CD4-positive, alpha-beta T cell treated with Interleukin-12 subunit alpha and Interleukin-12 subunit beta, for 1 hour (primary cell): ENCODE results near the gene SCRN1.
"Not testable (repeated sequence)": the region's sequence is repeated elsewhere in the genome, so short reads cannot be mapped to it uniquely, and the experiment has no call there.

Experiments
- DNase-seq: peaks from one replicate; pipeline ENCODE4 v3.0.0-alpha.2; 2020

The SCRN1 gene

DNA sequence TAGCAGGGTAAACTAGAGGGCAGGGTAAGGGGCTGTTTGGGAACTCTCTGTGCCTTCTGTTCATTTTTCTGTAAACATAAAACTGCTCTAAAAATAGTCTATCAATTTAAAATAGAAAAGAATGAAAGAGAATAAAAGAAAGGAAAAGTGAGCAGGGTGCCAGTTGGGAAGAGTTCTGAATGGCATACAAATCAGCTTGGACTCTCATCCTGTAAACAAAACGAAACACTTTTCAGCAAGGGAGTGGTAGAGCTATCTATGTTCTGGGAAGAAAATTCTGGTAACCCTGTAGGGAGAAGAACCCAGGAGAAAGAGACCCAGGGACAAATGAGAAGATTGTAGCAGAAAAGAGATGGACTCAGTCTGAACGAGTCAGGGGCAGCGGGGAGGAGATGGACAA, 24.6 kb downstream of the SCRN1 start:
- no peak for DNase-seq

DNA sequence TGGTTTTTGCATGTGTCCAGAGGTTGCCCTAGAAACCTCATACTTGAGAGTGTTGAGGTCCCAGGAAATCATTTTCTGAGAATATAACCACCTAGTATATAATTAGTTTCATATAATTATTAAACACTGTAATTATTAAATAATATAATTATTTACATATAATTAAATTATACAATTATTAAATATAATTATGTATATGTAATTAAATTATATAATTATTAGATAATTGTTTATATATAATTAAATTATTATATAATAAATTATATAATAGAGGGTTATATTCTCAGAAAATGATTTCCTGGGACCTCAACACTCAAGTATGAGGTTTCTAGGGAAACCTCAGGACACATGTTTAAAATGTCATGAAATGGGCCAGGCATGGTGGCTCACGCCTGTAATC, 27.6 kb downstream of the SCRN1 start:
- DNase-seq = no peak

DNA sequence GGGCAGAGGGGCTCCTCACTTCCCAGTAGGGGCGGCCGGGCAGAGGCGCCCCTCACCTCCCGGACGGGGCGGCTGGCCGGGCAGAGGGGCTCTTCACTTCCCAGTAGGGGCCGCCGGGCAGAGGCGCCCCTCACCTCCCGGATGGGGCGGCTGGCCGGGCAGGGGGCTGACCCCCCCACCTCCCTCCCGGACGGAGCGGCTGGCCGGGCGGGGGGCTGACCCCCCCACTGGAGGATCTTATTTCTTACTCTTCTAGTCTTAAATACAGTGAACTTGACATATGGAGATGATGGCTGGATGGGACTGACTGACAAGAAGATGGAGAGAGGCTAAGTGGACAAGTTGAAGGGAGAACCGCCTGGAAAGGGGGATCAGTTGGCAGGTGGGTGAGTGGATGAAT, 28.0 kb downstream of the SCRN1 start:
- not testable (repeated sequence) for DNase-seq

DNA sequence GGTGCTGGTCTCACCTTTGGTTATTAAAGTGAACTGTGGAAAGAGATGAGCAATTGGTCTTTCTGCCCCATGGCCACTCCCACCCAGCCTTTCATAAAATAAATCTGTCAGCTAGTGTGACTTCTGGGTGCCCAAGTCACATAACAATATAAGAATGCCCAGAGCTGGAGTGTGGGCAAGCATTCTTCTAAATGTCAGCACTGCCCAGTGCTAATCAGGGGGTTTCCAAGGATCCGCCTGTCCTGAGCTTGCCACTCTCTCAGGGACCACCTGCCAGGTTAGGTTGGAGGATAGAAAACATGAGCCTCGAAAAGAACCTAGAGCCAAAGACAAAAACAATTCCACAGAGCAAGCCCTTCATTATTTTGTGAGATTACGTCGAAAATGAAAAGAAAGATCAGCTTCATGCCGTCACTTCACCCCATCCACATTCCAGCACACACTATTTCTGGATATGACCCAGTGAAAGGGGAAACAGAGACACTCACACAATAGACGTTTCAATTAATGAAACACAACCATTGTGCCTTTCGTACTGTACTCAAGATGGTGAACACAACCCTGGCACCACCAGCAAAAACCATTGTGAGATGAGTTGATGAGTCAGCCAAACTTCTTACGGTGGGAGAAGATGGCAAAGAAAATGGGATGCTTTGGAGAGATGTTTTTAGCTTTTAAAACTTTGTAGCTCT, 30.8 kb downstream of the SCRN1 start:
- DNase-seq = no peak

DNA sequence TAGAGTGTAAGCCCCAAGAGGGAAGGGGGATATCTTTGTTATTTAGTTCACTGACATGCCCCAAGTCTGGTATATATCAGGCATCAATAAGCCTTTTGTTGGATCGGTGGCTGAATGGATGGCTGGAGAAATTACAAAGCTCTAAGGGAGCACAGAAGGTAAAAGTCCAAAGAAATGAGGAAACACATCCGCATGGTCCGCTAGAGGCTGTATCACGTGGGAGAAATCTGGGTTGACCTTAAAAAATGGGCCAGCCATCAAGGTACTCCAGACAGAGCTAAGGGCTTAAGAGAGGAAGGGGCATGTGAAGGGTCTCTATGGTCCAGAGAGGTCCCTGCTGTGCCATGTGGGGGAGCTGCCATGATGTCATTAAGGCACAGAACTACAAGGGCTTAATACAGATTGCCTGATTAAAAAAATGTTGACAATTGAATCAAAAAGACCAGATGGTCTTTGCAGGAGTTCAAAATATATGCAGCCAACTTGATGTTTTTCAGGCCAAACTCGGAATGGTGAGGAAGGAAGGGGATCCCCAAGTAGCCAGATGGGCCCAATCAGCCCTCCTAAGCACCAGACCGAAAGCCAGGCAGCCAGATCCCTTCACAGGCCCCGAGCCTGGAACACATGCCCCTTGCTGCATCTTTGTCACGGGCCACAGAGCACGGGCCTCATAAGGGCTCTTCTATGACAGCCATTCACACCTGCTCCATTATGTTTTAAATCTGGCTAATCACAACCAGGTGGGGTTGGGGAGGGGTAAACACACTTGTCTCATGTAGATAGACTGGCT, 31.9 kb downstream of the SCRN1 start:
- DNase-seq = no peak

DNA sequence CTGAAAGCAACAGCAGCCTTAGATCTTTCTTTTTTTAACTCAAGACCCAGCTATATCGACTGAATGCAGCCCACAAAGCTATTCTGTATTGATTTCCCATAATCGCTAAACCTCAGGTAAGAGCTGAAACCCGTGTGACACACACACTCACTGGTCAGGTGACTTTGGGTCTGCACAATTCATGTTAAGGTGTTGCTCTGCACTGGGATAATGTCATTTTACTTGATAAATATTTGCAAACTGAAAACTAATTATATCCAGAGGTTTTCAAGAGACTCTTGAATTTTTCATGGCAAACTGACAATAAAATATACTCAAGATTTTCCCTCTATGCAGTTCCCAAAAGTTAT, 33.1 kb downstream of the SCRN1 start:
- DNase-seq = no peak

DNA sequence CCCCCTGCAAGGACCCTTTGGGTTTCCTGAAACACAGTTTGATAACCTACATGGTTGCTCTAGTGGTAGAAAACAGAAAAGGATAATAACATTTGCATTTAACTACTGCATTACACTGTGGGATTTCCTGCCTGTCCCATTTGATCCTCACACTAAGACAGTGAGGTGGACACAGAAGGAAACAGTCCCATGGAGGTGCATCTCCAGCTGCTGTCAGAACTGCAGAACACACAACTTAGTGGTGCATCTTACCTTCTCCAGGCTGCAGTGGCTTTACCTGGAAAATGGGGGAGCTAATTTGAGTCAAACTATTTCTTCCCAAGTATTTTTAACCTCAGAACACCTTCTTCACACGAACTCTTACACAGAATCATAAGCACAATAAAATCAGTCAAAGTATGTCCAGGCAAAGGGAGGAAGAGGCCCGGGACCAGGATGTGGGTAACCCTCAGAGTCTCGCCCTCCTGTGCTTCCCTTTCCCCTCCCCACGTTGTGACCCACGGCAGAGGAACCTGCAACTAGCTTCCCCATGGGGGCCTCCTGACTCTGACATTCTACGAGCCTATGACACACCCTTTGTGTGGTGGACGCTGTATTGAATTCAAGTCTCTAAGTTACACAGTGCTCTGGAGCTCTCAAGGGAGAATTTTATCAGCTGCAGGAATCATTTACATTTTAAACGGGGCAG, 33.7 kb downstream of the SCRN1 start:
- DNase-seq = peak; percentile 12

DNA sequence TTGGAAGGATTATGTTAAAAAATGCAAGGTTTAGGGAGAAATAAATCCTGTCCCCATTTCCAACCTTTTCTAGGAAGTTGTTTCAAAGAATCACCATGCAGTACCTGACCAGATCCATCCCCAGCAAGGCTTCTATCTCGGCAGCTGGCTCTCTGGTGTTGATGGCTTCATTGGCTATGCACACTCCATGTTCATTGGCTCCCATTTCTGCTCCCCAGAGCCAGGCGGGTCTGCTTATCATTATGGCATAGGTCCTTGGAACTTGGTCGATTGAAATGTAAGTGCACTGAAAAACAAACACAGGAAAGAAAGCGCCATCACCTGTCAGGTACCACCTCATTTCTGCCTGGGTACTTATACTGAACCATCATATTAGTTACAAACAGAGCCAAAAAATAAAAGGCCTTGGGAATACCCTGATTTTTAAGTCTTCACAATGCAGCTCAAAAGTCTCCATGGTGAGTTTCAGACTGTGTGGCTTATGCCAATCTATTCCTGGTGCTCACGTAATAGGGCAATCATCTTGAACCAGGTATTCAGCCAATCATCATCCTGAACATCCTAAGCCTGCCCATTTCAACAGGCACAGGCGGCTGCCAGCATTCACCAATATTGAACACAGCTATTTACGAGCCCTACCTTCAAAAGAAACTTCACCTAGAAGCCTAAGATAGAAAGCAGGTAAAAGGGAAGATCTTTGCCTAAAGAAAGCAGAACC, 34.4 kb downstream of the SCRN1 start:
- DNase-seq = no peak

DNA sequence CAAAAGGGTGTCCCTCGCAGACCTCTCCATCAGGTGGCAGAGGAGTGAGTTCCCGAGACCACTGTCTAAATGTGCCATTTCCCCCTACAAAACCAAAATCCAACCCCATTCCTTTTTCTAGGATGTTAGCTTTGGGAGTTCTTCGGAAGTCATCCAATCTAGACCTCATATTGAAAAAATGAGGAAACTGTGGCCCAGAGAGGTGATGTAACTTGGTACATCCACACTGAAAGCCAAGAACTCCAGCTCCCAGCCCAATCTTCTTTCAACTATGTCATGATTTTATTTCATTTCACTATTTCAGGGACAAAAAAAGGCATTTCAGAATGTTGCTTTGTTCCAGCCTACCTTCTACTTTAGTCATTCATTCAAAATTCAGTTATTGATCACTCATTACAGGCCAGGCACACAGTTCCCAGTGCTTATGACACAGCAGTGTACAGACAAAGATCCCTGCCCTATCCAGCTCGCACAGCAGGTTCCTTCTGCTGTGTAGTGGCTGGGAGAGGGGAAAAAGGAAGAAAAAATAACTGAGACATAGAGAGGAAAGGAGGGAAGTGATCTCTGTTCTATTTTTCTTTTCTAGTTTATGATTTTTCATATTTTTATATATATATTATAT, 35.8 kb downstream of the SCRN1 start:
- no peak for DNase-seq

DNA sequence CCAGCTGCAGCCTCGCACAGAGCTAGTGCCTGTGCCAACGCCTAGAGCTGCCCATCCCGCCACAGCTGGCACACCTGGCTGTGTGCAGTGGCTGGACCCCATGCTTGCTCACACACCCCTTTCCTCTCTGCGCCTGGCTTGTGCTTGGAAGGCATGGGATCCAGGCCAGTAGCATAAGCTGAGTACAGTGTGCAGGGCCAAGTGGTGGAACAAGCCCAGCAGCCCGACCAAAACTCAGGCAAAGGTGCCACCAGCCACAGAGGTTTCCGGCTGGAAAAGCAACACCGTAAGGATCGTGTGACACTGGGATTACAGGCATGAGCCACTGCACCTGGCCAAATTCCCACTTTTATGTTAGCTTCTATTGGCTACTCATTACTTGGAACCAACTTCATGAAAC, 38.4 kb downstream of the SCRN1 start:
- DNase-seq = no peak

DNA sequence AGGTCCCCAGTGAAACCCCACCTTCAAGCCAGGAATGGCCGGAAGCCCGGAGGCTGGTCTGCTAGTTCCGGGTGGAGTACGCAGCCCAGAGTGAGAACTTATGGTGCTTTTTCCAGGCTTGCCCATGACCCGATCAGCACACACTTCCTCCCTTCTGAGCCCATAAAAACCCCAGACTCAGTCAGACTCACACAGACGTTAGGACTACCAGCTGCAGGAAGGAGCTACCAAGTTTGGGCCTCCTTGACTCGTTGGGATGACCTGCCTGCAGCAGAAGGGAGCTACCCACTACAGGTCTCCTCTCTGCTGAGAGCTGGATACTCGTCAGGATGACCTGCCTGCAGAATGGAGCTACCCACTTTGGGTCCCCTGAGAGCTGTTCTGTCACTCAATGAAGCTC, 39.1 kb downstream of the SCRN1 start:
- no peak for DNase-seq

DNA sequence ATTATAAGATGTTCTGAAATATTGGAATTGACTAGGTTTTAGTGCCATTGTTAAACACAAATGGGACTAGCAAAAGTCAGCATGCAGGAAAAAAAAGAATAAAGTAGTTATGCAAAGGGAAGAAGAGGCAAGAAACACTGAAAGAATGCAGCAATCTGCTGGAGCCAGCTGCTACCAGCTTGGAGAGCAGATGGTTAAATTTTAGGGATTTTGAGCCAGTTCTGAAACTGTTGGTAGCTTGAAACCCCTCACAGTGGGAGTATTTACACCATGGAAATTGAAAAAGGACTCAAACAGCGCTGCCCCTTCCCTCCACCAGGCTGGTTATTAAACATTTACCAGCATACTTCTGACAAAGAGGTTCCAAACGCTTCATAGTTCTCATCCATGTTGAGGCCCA, 41.0 kb downstream of the SCRN1 start:
- DNase-seq = no peak

DNA sequence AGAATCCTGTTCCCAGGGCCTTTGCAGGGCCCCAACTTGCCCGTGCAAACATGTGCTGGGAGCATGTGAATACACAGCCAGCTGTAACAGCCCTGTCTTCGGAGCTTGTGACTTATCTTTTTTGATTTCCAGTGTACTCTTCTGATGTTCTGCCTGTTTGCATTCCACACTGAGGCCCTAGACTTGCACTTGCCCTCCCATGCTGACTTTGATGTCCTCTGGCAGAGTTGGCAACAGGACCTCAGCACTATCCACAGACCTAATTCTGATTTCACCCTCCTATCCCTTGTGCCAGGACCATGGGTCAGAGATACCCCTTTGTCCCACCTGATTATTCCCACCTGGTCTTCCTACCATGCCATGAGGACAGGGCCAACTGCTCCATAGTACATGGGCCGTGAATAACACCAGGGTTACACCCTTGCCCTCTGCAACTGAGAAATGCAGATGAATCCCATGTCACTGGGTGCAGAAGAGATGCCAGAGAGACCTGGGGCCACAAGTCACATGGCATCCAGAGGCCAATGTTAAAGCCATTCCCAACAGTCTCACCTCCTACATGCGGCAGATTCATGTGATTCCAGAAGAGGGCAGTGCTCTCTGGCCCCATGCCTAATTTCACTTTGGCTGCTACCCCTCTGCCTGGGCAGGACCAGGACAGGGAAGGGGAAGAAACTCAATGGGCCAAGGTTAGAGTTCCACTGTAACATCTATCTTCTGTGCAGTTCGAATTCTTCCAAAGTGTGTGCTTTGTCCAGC, 43.0 kb downstream of the SCRN1 start:
- peak; percentile 6 for DNase-seq

DNA sequence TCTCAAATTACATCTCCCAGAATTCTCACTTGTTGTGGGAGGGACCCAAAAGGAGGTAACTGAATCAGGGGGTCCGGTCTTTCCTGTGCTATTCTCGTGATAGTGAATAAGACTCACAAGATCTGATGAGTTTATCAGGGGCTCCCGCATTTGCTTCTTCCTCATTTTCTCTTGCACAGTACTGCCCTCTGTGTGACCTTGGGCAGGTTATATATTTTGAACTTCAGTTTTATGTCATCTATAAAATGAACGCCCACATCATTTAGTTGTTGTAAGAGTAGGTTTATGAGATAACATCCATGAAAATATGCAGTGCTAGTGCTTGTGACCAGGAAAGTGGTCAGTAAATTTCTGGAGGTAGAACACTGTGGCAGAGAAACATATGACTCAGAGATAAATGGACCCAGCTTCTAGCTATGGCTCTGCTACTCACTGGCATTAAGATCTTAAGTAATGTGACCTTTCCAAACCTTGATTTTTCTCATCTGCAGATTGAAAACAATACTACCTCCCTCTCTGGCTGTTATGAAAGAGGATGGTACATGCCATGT, 44.3 kb downstream of the SCRN1 start:
- no peak for DNase-seq

DNA sequence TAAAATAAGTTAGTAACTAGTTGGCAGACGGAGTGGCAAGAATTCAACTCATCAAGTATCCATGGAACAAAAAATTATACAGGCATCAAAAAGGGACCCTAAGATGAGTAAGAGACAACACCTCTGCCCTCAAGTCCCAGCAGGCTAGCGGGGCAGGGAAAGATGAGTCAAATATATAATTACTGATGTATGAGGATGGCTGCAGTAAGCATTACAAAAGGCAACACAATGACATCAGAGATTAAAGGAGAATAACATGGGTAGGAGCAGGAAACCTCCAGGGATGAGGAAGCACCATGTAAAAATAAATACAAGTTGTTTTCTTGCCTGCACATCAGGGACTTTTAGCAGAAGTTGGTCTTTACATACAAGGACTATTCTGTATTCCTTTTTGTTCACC, 49.4 kb downstream of the SCRN1 start:
- DNase-seq = no peak

DNA sequence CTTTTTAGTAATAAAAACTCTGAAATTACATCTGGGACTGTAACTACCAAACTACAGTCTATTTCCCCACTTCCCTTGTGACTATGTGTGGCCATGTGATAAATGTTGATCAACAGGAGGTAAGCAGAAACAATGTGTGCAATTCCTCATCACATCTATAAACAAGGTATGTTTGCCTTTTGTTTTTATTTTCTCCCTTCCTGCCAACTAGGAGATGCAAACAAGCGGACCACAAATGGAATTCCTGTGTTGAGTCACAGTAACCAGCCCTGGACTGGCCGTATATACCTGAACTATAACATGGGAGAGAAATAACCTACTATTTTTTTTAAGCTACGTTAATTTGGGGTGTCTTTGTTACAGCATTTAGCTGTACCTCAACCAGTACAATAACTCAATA, 52.5 kb downstream of the SCRN1 start:
- DNase-seq = no peak

DNA sequence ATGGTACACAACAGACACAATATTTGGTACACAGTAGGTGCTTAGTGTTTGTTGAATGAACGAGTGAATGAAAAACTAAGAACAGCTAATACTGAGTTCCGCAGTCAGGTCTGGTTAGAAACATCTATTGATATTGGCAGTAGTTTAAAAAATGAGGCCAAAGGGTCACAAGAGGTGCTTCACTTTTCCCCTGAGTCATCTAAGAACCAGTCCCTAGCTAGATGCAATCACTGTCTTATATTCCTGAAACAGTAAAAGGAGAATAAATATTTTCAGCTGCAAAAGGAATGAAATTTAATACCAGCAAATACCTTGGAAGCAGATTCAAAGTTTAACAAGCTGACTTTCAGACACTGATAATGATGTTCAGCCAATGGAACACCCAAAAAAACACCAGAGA, 54.5 kb downstream of the SCRN1 start:
- DNase-seq = no peak

DNA sequence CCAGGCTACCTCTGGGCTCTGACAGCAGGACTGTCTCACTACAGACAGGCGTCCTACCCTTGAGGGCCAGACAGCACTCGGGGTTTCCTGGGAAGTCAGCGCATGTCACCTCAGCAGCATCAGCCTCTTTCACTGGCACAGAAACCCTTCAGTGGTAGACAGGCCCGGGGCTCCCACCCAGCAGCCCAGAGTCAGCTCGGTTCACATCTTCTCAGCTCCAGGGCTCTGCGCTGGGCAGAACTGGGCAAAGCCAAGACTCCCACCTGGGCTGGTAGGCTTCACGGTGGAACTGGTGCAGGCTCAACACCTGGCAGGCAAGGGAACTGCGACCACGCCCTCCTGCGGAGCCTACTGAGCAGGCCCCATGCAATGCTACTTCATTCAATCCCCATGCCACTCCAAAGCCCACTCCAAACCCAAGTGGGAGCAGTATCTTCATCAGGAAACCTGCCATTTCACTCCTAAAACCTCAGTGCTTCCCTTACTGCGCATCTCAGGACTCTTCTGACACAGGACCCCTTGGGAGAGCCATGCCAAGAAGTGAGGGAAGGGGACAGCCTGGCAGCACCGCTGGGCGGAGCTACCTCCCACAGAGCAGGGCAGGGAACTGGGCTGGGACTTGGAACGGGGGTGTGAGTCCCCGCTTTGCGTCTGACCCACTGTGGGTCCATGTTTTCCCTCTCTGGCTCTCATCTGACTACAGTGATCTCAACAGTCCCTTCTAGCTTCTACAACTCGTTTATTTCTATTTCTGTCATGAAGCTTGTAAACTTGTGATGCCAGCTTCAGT, 60.4 kb downstream of the SCRN1 start:
- DNase-seq = no peak

DNA sequence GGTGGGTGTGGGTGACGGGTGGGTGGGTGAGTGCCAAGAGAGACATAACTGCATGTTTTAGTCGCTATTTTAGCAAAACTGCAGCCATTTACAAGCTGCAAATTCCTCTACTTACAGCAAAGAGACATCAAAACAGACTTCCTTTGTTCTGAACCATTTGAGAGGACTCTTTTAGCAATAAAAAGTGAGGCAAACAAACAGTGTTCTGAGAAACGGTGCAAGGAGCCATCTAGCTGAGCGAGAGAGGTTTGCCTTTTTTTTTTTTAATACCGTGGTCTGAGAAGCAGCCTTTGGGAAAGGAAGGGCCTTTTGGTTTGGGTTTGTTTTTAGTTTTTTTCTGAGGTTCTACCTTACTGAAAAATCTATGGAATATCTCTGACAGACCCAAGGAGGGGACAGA, 62.9 kb downstream of the SCRN1 start:
- no peak for DNase-seq

DNA sequence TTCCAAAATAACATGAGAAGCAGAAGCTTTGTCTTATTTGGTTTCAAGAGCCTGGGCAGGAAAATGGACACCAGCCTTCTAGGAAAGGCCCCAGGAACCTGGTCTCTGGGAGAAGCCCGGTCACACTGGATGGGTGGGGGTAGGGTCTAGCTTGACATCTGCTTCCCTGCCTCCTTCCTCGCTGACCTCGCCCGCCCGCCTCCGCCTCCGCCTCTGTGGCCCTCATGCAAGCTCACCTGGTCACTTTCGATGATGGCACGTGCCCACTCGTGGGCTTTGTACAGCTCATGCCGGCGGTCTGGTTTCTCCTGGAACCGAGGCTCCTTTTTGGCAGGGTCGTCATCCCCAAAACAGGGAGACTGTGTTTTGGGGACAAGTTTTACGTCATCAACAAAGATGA, 63.4 kb downstream of the SCRN1 start:
- DNase-seq = no peak

DNA sequence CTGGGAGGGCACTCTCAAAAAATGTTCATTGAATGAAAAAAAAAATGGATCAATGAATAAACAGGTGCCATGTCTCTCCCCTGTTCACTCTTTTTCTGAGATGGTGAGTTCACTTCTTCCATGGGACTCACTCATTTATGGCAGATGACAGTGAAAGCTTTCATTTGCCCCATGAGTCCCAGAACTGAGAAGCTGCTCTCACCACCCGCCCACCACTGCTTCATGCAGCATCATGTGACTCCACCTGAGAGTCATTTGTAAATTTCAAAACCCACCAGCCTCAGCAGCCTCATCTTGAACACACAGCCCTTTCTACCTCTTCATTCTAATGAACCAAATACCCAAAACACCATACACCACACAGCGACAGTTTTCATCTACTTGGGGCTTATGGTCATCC, 64.9 kb downstream of the SCRN1 start:
- no peak for DNase-seq
